Renal cortex interstitium (tissue), 11 donors: ENCODE data around the gene TDRKH. TPM values are rescaled to one million over a fixed set of nuclear protein-coding genes. Genes with fewer than 3 reads are reported as not detected.

Source experiments
- DNase-seq, 11 donors: peaks; one replicate each; pipeline ENCODE4 v3.0.0-alpha.2; 2013; ENCODE audit warnings: low read depth in 9 of 11, low spot score in 4 of 11; ENCODE audit errors: extremely low read depth in 1 of 11
- polyA plus RNA-seq, 3 donors: library from polyadenylated mRNA; unstranded; fragments of 120-200 nt; gene quantifications; one replicate each; pipeline ENCODE4 v1.2.1, GENCODE V29; 2013; ENCODE audit not compliant: insufficient read length in 3 of 3

The TDRKH gene
- polyA plus RNA-seq, 3 donors, result 8.3 to 9.8 (median 9.0) TPM

DNA sequence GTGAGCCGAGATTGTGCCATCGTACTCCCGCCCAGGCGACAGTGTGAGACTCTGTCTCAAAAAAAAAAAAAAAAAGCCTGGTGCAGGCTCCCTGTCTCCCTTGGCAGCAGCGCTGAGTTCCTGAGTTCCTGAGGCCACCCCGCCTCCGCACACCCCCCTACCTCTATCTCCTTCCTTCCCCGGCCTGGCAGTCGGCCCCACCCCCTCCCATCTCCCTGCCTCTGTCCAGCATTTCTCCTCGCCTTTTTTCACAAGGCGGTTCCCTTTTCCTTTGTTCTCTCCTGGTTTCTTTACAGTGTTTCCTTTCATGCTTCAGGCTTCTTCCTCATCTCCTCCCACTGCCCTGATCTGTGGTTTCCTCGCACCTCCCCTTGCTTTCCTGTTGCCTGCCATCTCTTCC lies 38.6 kb upstream of the TDRKH start:
- peak in 5 of 11 donors; percentile 38 to 63 (median 57) for DNase-seq

GRCh38 chr1:151827853-151828252 lies 37.6 kb upstream of the TDRKH start:
- no peak for DNase-seq

GRCh38 chr1:151825751-151826660 lies 35.7 kb upstream of the TDRKH start:
- no peak for DNase-seq

- no peak for DNase-seq
Measured at GRCh38 chr1:151825204-151825603, 34.9 kb upstream of the TDRKH start.

DNA sequence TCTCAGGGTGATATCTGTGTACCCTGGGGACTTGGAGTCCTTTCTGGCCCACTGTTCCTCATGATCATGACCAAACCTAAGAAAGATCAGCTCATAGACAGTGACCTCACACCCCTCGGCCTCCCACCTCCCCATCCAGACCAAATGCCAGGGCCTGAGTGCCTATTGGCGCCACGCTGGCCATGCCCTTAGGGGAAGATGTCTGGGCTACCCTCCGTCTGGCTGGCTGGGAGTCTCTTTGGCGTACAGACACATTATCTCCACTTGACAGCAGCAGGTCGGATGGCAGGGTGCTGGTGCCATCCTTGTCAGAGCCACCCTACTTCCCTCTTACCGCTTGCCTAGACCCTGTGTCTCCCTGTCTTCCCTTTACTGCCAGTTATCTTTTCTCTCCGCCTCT lies 32.9 kb upstream of the TDRKH start:
- DNase-seq, result no peak

- DNase-seq, result peak in 1 of 11 donors; percentile 26
Measured at GRCh38 chr1:151822404-151822803, 32.1 kb upstream of the TDRKH start.

DNA sequence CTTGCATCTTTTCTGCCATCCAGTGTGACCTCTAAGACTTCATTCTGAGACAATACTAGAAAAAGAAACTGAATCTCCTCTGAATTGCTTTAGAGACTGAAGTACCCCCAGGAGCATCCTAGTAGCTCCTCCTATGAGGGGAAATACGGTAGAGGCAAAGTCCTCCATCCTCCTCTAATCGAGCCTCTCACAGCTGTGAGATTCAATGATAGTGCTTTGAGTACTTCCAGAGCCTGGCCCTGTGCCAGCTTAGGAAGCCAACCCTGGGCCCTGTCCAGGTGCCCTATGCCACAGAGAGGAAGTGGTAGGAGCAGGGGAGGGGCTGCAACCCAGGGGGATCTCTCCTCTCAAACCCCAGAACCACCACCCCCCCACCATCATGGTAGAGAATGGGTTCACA lies 30.6 kb upstream of the TDRKH start:
- DNase-seq, result no peak

DNA sequence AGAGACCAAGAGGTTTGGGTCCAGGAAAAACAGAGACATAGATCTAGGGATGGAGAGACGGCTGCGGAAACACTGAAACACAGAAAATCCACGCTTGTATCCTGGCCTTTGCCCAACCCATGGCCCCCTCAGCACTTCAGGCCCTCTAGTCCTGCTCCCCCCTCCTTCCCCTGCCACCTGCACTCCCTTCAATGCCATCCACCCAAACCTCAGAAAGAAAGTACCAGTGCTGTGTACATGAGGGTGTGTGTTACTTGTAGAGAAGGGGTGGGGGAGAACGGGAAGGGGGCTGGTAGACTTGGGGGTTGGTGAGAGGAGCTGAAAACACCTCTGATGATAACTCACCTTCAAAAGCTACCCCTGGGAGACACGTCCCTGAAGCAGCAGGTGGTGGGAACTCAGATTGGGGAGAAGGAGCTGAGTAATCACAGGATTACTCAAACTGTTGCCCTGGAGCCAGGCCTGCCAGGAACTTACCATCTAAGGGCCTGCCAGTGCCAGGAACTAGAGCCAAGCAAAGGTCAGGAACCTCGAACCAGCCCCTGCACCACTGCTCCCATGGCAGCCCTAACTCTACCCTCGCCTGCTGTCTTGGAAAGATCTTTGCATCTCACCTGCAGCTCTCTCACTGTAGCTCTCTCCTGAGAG lies 29.8 kb upstream of the TDRKH start:
- DNase-seq, result no peak

- DNase-seq, result no peak
Measured at GRCh38 chr1:151819227-151819835, 29.0 kb upstream of the TDRKH start.

DNA sequence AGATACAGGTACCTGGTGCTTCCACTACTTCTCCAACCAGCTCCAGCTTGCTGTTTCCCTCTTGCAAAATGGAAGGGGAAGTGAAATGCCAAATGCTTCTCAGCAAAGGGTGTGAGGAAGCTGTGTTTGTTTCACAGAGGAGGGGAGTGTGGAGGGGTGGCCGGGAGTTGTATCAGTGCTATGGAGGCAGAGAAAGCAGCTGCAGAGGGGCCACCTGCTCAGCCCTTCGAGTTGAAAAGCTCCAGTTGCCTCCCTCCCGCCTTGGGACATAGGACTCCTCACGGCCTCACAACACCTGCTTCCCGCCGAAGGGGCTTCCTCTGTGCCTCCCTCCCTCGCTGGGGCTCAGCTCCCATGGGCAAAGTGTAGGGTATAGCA lies 27.0 kb upstream of the TDRKH start:
- no peak for DNase-seq

DNA sequence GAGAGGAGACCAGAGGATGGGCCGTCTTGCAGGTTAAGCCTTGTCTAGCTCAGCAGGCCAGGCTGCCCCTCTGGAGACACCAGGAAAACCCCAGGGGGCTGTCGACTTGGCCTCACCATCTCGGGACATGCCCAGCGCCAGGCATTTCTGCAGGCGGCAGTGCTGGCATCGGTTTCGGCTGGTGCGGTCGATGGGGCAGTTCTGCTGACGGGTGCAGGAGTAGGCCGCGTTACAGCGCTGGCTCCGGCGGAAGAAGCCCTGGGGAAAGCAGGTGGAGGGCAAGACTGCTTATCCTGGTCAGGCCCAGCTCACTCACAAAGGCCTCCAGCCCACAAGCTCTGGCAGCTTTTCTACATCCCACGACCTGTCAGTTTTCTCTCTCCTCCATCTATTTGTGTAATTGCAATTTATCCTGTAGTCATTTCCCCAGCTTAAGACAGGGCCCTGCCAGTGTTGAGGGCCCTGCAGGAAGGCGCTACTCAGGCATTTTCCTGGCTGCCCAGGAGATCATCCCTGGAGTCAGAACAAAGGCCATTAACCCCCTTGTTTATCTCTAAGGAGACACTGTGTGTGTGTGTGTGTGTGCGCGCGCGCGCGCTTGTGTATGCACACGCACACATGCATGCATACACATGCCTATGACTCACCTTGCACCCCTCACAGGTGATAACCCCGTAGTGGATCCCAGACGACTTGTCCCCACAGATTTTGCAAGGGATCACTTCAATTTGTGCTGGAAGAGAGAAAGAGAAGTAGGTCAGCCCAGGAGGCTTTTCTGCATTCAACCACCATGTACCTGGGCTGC lies 26.4 kb upstream of the TDRKH start:
- DNase-seq, result no peak

DNA sequence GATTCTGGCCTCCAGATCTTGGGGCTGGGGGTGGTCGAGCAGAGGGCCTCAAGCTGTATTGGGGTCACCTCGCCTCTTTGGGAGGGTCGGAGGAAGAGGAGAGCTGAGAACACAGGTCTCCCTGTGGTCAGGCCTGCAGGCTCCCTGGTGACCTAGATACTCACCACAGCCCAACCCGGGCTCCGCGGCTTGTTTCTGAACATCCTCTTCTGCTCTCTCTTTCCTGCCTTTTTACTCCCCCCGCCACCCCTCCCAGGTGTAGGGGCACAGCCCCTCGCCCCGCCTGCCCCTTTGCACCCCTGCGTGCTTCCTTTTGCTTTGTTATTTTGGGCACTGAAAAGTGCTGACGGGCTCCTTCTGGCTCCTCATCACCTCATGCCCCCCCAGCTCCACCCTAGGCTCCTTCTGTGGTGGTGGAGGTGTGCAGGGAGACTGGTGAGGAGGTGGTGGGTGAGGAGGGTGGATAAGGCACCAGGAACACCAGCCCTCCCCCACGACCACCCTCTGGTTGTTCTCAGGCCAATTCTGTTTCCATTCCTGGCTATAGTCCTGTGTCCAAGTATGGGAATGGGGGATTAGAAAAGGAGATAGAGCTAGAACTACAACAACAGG lies 25.5 kb upstream of the TDRKH start:
- DNase-seq, result no peak

DNA sequence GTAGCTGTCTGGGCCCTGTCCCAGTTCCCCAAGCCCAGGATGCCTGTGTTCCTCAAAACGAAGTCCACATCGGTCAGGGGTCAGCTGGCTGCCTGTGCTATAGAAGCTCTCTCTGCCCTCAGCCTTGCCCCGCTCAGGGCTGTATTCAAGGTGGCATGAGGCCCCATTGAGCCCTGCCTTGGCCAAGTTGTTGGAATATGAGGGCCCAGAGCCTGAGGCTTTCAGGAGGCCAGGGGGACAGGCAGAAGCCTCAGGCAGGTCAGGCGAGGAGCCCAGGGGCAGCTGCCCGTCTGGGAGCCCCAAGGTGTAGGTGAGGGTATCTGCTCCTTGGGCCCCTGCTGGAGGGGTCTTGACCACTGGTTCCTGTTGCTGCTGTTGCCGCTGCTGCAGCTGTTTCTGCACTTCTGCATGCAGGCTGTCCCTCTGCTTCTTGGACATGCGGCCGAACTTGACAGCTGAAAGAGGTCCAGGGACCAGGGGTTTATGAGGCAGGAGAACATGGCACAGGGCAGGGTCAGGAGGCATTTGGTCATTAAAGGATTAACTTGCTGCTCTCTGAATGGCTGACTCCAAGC lies 24.8 kb upstream of the TDRKH start:
- DNase-seq, result no peak

GRCh38 chr1:151814426-151814825 lies 24.1 kb upstream of the TDRKH start:
- DNase-seq, result no peak

GRCh38 chr1:151813271-151813977 lies 23.1 kb upstream of the TDRKH start:
- no peak for DNase-seq

- DNase-seq, result no peak
Measured at GRCh38 chr1:151811181-151811580, 20.9 kb upstream of the TDRKH start.

- DNase-seq, result no peak
Measured at GRCh38 chr1:151809985-151810556, 19.8 kb upstream of the TDRKH start.
